Gastrocnemius medialis (tissue), 4 donors: ENCODE data around the gene TAGAP. TPM values are rescaled to one million over a fixed set of nuclear protein-coding genes. Genes with fewer than 3 reads are reported as not detected.
"Not testable (repeated sequence)": the region's sequence is repeated elsewhere in the genome, so short reads cannot be mapped to it uniquely, and the experiment has no call there.

Experiments used
- ATAC-seq, 2 donors: fragments of 150-250 bp; one replicate each; pipeline ENCODE4 v1.9.1; 2016
- DNase-seq, 2 donors: peaks; one replicate each; pipeline ENCODE4 v3.0.0-alpha.2; 2019
- H3K27ac ChIP-seq, 4 donors: fragments of 200-600 bp; sonication (generic); 1 replicate in 1 of 4; 2 replicates in 3 of 4; pipeline ENCODE4 v1.5.1; 2016 to 2018; ENCODE audit warnings: mild to moderate bottlenecking in 2 of 4, moderate library complexity in 1 of 4
- H3K27me3 ChIP-seq, 3 donors: fragments of 200-600 bp; sonication (generic) in 2 of 3; 1 replicate in 1 of 3; 2 replicates in 2 of 3; pipeline versions ENCODE4 v1.5.1 to v1.6.0; 2016 to 2019; ENCODE audit warnings: mild to moderate bottlenecking in 1 of 3, moderate library complexity in 1 of 3
- H3K36me3 ChIP-seq, 2 donors: fragments of 200-600 bp; sonication (generic) in 1 of 2; one replicate each; pipeline ENCODE4 v1.5.1; 2017 to 2018
- H3K4me1 ChIP-seq, 2 donors: fragments of 200-600 bp; sonication (generic) in 1 of 2; one replicate each; pipeline ENCODE4 v1.5.1; 2016 to 2017; ENCODE audit warnings: mild to moderate bottlenecking in 2 of 2
- H3K4me3 ChIP-seq, 4 donors: fragments of 200-600 bp; sonication (generic) in 3 of 4; 1 replicate in 1 of 4; 2 replicates in 3 of 4; pipeline ENCODE4 v1.5.1; 2016 to 2019; ENCODE audit warnings: mild to moderate bottlenecking in 2 of 4
- H3K9me3 ChIP-seq, 3 donors: fragments of 200-600 bp; sonication (generic) in 2 of 3; 1 replicate in 1 of 3; 2 replicates in 2 of 3; pipeline ENCODE4 v1.5.1; 2016 to 2019
- POLR2A ChIP-seq, 2 donors: fragments of 450-650 bp; IDR thresholded peaks; one replicate each; pipeline ENCODE4 v1.6.1; 2017; ENCODE audit warnings: antibody characterized with exemption in 2 of 2, mild to moderate bottlenecking in 2 of 2, moderate library complexity in 2 of 2
- in situ Hi-C, 4 donors: fragments of 200-750 bp; cut with MboI; loops; one replicate each; pipeline versions ENCODE4 v1.15.0 to v1.8.0; 2017; ENCODE audit warnings: low sequenced_read_pairs in 4 of 4
- intact Hi-C: fragments of 100-400 bp; cut with DNase I; formaldehyde crosslinking; loops from one replicate; pipeline ENCODE4 v1.15.1; 2023; ENCODE audit warnings: low total_unique reads
- total RNA-seq, 4 donors: library from RNA; depleted of rRNA; stranded (reverse); fragments of >200 nt; gene quantifications; one replicate each; pipeline versions ENCODE4 v1.1.0 to v1.2.3, GENCODE V29; 2016
- TF ChIP-seq, protein P1 (sequence below), 5 experiments: fragments of 450-650 bp in 3 of 5; fragments of 200-600 bp in 2 of 5; sonication (generic) in 2 of 5; IDR thresholded peaks in 4 of 5; conservative IDR thresholded peaks in 1 of 5; 1 replicate in 4 of 5; 2 replicates in 1 of 5; pipeline ENCODE4 v1.5.1; 2016 to 2019; ENCODE audit warnings: antibody characterized with exemption in 5 of 5, mild to moderate bottlenecking in 3 of 5, moderate library complexity in 3 of 5

Gene TAGAP
- total RNA-seq, 4 donors from 2014 or later, result 0.25 to 0.44 TPM; not detected in 2

DNA sequence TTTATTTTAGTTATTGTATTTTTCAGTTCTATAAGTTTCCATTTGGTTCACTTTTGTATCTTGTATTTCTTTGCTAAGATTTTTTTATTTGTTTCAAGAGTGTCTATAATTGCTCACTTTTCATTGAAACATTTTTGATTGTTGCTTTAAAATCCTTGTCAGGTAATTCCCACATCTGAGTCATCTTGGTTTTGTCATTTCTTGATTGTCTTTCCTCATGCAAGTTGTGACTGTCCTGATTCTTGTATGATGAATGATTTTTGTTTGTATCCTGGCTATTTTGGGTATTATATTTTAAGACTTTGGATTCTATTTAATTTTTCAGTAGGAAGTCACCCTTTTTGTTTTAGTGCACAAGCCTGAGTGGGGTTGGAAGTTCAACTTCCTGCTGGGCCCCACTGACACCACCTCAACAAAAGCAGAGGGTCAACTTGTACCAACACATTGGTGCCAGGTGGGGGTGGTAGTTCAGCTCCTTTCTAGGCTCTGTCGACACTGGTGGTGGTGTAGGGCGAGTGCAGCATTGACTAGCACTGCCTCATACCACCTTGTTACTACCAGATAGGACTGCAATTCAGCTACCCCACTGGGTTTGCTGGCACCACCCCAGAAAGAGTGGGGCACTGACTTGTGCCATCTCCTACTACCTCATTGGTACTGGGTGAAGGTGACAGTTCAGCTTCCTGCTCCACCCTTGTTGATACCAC is 53.6 kb downstream of the TAGAP start:
- intact Hi-C loops, result no loop called here
- Histone ChIP-seq H3K4me1 (no peaks in the 10 kb centered on the region), H3K9me3 (no peaks in the 10 kb centered on the region), H3K27me3 (no peaks in the 10 kb centered on the region), H3K36me3 (no peaks in the 10 kb centered on the region), H3K4me3 (no peak overlapping the region), H3K27ac (no peak overlapping the region)
- DNase-seq, result no peak
- TF ChIP-seq, protein P1, sequence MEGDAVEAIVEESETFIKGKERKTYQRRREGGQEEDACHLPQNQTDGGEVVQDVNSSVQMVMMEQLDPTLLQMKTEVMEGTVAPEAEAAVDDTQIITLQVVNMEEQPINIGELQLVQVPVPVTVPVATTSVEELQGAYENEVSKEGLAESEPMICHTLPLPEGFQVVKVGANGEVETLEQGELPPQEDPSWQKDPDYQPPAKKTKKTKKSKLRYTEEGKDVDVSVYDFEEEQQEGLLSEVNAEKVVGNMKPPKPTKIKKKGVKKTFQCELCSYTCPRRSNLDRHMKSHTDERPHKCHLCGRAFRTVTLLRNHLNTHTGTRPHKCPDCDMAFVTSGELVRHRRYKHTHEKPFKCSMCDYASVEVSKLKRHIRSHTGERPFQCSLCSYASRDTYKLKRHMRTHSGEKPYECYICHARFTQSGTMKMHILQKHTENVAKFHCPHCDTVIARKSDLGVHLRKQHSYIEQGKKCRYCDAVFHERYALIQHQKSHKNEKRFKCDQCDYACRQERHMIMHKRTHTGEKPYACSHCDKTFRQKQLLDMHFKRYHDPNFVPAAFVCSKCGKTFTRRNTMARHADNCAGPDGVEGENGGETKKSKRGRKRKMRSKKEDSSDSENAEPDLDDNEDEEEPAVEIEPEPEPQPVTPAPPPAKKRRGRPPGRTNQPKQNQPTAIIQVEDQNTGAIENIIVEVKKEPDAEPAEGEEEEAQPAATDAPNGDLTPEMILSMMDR (IDR thresholded peaks at IDR 0.05 in 4 of 5, conservative IDR thresholded peaks at IDR 0.05 in 1 of 5), result no peak
- TF ChIP-seq POLR2A (IDR thresholded peaks at IDR 0.05), result no peak
- no peak for ATAC-seq
- in situ Hi-C loops, result loop anchor here in 1 of 4 donors (25.0 kb wide), 1 partner anchor 779 kb away; no protein-coding TSS in a partner anchor

DNA sequence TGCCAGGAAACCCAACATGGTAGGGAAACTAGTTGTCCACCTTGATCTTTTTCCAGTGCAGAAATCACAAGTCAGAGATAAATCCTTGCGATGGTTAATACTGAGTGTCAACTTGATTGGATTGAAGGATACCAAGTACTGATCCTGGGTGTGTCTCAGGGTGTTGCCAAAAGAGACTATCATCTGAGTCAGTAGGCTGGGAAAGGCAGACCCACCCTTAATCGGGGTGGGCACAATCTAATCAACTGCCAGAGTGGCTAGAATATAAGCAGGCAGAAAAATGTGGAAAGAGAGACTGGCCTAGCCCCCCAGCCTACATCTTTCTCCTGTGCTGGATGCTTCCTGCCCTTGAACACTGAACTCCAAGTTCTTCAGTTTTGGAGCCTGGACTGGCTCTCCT is 55.1 kb downstream of the TAGAP start:
- intact Hi-C loops, ATAC-seq, H3K4me1 ChIP-seq, H3K9me3 ChIP-seq, H3K27ac ChIP-seq, H3K4me3 ChIP-seq, DNase-seq, H3K36me3 ChIP-seq, H3K27me3 ChIP-seq: not testable (repeated sequence)
- in situ Hi-C loops, result loop anchor here in 1 of 4 donors (25.0 kb wide), 1 partner anchor 777 kb away; no protein-coding TSS in a partner anchor

DNA sequence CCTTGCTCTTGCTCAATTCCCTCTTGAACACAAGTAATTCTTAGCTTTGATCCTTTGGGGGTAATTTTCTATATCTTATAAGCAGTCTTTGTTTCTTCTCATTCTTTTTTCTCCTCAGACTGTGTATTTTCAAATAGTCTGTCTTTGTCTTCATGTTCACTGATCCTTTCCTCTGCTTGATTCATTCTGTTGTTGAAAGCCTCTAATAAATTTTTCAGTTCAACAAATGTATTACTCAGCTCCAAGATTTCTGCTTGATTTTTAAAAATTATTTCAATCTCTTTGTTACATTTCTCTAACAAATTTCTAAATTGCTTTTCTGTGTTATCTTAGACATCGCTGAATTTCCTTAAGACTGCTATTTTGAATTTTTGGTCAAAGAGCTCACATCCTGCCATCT is 56.3 kb downstream of the TAGAP start:
- intact Hi-C loops (no loop called here), in situ Hi-C loops (loop anchor here in 1 of 4 donors (25.0 kb wide), 1 partner anchor 776 kb away; no protein-coding TSS in a partner anchor)
- no peak for ATAC-seq
- DNase-seq, result no peak
- H3K27me3 ChIP-seq, result no peaks in the 10 kb centered on the region
- H3K4me1 ChIP-seq, result no peaks in the 10 kb centered on the region
- TF ChIP-seq, protein P1 (IDR thresholded peaks at IDR 0.05 in 4 of 5, conservative IDR thresholded peaks at IDR 0.05 in 1 of 5), result no peak
- no peak for TF ChIP-seq POLR2A (IDR thresholded peaks at IDR 0.05)
- H3K9me3 ChIP-seq, result no peaks in the 10 kb centered on the region
- no peak overlapping the region for H3K27ac ChIP-seq
- H3K36me3 ChIP-seq, result no peaks in the 10 kb centered on the region
- H3K4me3 ChIP-seq, result no peak overlapping the region

DNA sequence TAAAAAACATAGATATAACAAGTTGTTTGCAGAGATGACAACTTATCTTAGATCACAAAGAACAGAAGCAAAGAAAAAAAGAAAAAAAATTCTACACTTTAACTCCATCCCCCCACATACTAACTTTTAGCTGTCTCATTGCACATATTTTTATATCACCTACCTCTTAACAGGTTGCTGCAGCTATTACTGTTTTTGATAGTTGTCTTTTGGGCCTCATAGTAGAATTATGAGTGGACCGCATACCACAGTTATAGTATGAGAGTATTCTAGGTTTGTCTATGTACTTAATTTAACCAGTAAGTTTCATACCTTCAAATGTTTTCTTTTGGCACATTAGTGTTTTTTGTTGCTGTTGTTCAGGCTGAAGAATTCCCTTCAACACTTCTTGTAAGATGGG is 57.1 kb downstream of the TAGAP start:
- no peaks in the 10 kb centered on the region for H3K4me1 ChIP-seq
- H3K36me3 ChIP-seq, result no peaks in the 10 kb centered on the region
- H3K27ac ChIP-seq, result no peak overlapping the region
- intact Hi-C loops, result no loop called here
- H3K4me3 ChIP-seq, result no peak overlapping the region
- no peaks in the 10 kb centered on the region for H3K9me3 ChIP-seq
- no peak for ATAC-seq
- TF ChIP-seq POLR2A (IDR thresholded peaks at IDR 0.05), result no peak
- TF ChIP-seq, protein P1 (IDR thresholded peaks at IDR 0.05 in 4 of 5, conservative IDR thresholded peaks at IDR 0.05 in 1 of 5), result no peak
- in situ Hi-C loops, result loop anchor here in 1 of 4 donors (25.0 kb wide), 1 partner anchor 775 kb away; no protein-coding TSS in a partner anchor
- H3K27me3 ChIP-seq, result no peaks in the 10 kb centered on the region
- no peak for DNase-seq

Other genes starting within 250 kb of the TAGAP start
- gene EZR, start 225.6 kb downstream of the TAGAP start, total RNA-seq, result 10 to 100 TPM; 18.1 to 54.1 (median 33.6) TPM
- gene RSPH3, start 44.8 kb downstream of the TAGAP start, total RNA-seq, result 1 to 10 TPM; 1.9 to 4.4 (median 2.3) TPM
- under 1 TPM; 0.16 to 0.41 (median 0.31) TPM for gene FNDC1, start 124.4 kb upstream of the TAGAP start, total RNA-seq